Measurements from ENCODE around the gene UCMA.

- TF ChIP-seq CTCF (IDR thresholded peaks at IDR 0.05; ENCODE audit: low read depth, low read length, missing input control): no peak
- TF ChIP-seq MAX (IDR thresholded peaks at IDR 0.05): no peak
- TF ChIP-seq EGR1 (IDR thresholded peaks at IDR 0.05; ENCODE audit: low read depth in 2 of 2): no peak
- TF ChIP-seq RAD21 (IDR thresholded peaks at IDR 0.05): no peak
- no peak for TF ChIP-seq YY1 (IDR thresholded peaks at IDR 0.05)
- TF ChIP-seq GABPA (IDR thresholded peaks at IDR 0.05 in 1 of 2, conservative IDR thresholded peaks at IDR 0.05 in 1 of 2): no peak
- no peak for TF ChIP-seq REST (IDR thresholded peaks at IDR 0.05)
Observed at GRCh38 chr10:13183625-13184024, 50.5 kb downstream of the UCMA start.

Data from liver (tissue), 3 donors.